GOT3 (cell line): ENCODE measurements around the gene YPEL1.

Experiments
- DNase-seq: peaks from one replicate; lab custom pipeline; 2025; ENCODE audit warnings: mixed read lengths; lab: John Stamatoyannopoulos, UW

The YPEL1 gene, protein sequence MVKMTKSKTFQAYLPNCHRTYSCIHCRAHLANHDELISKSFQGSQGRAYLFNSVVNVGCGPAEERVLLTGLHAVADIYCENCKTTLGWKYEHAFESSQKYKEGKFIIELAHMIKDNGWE

DNA sequence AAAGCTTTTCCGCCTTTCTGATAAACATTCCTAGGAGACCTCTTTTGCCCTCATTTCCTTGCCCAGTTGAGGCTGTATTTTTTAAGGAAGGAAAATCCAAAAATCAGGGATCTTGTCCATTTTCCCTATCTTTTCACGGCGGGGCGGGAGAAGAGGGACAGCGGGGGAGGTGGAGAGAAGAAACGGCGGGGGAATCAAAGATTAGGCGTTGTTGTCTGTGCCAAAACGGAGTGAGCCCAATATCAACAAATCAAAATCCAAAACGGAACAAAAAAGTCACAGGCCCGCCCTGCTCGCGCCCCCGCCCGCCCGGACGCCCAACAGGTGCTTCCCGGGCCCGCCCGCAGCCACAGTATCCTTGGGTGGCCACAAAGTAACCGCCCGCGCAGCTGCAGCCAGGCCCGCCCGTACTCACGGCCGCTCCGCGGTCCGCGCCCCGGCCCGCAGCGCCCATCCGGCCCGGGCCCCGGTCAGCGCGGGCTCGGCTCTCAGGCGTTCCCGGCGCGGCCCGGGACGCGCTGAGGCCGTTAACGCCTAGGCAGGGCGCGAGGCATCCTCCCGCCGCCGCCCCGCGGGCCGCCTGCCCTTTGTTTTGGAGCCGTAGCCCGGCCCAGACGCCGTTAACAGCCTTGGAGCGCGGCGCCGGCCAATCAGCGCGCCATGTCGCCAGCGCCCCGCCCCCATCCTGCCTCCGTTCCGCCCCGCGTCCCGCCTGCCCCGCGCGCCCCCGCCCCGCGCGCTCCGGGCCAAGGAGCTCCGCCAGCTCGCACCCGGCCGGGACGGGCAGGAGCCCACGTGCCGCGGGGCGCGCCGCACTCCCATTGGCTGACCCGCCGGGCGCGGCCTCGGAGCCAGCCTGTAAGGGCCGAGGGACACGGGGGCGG lies at the start of gene YPEL1:
YPEL1 (minus strand) TSS at position 595 of the 884 bp plus-strand sequence. CDS start 25,050 bp downstream, outside the sequence.
- peak; percentile 87 for DNase-seq

DNA sequence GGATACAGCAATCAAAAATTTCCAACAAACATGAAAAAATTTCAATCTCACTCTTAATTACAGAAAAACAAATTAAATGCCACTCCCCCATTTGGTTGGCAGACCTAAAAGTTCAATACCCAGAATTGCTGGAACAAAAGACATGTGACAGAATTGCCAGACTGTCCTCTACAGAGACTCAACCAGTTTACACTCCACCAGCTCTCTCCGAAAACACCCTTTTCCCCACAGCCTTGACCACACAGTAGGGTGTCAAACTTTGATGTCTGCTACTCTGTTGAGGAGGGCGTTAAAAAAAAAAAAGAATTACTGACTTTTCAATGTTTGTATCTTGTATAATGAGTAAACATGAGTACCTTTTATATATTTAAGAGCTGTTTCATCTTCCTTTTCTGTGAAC lies 44.7 kb upstream of the YPEL1 start:
- DNase-seq, result no peak

DNA sequence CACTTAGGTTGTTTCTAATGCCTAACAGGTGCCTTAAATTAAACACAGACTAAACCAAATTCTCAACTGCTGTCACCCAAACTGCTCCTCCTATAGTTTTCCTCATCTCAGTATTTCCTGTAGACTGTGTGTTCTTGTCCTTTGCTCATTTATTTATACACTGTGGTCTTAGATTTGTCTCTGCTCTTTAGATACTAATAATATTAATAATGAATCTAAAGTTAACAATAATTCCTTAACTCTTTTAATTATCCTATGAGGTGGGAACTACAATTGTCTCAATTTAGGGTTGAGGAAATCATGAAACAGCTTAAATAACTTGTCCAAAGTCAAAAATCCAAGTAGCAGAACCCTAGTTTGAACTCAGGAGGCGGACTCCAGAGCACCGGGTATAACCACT lies 43.9 kb upstream of the YPEL1 start:
- no peak for DNase-seq

DNA sequence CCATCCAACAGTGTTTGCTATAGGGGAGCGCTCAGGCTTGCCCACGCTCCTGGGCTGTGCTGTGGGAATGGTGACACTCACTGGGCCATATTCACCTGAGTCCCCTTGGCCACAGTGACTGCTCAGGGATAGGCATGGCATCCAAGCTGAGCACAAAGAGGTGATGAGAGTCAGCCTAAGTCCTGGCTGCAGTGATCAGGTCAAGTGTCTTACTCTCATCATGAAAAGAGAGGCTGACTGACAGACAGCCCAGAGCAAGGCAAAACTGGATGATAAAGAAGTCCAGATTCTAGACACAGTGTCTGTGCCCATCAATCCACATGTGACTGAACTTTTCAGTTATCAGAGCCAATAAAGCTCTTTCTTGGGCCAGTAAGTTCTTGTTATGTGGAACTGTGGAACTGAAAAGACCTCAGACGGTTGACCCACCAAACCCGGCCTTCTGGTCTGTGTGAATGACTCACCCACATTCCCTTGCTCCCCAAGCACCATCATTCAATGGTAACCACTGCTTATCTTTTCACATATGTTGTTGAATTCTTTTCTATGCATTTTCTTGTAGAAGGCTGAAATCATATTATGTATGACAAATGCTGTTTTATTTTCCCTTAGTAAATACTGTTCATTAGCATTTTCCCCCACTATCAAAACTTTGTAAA lies 43.2 kb upstream of the YPEL1 start:
- DNase-seq, result no peak

DNA sequence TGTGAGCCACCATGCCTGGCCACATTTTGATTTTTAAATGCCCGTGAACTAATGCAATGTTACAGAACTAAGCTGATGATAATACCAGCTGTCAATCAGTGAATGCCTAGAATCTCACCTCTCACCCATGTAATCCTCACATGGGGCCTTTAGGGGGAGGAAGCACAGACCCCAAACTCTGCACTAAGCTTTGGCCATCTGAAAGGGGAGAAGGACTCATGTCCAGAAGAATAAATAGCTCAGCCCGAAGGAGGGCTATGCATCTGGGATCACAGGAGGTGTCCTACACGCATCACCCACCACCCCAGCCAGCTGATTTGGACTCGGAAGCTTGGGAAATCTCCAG lies 36.0 kb upstream of the YPEL1 start:
- no peak for DNase-seq

DNA sequence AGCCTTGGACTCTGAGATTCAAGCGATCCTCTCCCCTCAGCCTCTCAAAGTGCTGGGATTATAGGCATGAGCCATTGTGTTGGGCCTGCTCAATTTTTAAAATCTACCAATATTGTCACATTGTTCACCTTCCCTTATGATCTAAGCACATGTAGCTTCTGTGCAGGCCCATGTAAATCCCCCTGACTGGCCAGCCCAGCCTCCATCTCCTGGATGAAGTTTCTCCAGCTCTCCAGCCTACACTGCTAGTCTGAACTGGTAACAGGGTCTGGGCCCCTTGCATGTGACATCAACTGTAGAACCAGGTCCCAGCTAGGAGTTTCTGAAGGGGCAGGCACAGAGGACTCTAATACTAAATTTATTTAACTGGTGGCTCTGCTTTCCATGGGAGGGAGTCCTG lies 32.8 kb upstream of the YPEL1 start:
- no peak for DNase-seq

DNA sequence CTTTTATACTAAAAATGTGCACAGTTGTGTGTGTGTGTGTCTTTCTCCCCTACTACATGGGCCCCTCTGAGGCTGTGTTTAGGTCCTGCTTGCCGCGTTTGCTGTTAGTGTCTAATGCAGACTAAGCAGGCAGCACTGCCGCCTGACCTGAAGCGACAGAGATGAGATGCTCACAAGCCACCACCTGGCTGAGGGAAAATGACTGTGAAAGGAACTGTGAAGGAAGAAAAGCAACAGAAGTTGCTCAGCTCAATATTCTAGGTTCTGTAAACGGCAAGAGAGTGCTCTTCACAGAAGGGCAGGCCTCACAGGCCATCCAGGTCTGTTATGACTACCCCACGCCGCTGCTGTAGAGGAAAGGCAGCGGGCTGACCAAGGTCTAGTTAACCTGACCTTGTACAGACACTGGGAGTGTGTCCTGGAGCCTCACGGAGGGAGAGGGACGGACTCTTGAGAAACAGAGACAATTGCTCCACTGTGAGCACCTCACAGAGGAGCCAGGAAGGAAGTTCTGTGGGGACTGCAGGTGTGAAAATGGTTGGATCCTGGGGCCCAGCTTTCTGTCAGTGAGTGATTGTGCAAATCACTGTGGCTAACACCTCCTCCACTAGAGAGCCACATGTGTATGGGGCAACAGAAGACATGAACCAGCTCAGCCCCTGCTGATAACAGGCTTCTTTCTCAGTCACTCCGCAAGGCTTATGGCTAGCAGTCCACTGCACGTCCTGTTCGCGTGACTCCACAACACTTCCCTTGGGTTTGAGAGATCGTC lies 31.3 kb upstream of the YPEL1 start:
- no peak for DNase-seq

DNA sequence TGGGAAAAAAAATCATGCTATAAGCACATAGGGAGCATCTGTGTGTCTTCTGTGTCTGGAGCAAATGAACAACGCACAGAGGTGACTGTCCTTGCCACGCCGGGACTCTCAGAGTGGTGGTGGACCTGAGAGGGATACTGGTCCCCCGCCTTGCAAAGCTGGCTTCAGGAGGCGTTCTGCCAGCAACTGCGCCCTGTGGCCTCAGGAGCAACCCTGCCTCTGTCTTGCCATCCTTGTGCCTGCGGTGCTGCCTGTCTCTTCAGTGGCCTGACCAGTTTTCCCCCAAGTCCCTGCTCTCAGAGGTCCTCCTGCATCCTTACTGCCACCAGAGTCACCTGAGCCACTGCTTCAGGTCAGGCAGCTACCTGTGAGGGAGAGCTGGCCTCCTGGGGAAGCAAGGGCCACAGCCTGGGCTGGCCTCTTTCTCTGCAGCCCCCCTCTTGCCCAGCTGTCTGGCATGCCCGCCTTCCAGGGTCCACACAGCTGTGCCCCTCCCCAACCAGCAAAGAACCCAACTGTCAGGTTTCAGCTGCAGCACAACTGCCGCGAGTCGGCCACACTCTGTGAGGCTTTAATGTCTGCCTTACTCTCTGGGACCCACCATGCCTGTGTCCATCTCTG lies 30.4 kb upstream of the YPEL1 start:
- no peak for DNase-seq

DNA sequence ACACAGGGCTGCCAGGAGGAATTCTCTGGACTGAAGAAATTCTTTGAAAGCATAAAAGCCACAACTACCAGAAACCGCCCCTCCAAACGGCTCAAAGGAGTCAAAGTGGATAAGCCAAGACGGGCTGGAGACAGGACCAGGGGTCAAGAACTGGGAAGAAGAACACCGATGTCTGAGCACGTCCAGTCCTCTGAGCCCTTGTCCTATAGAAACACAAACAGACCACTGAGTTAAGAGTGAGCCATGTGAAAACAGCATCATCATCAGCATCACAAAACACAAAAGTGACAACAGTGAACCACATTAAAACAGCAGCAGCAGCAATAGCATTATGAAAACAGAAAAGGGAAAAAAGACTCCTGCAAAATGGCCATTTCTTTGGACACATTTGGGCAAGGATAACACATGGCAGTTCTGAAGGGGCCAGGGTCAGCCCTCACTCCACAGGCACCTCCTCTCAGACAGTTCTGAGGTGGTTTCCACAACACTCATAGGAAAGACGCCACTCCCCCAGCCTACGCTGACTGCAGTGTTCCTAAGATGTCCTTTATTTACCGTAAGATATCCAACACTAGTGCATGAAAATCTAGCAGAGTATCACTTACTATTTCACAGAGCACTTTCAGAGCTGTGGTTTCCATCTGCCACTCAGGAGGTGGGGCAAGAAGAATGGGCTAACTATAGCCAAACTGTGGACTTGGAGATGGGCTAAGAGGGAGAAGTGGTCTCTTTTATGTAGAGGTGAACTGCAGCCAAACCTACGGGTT lies 28.6 kb upstream of the YPEL1 start:
- DNase-seq, result no peak

DNA sequence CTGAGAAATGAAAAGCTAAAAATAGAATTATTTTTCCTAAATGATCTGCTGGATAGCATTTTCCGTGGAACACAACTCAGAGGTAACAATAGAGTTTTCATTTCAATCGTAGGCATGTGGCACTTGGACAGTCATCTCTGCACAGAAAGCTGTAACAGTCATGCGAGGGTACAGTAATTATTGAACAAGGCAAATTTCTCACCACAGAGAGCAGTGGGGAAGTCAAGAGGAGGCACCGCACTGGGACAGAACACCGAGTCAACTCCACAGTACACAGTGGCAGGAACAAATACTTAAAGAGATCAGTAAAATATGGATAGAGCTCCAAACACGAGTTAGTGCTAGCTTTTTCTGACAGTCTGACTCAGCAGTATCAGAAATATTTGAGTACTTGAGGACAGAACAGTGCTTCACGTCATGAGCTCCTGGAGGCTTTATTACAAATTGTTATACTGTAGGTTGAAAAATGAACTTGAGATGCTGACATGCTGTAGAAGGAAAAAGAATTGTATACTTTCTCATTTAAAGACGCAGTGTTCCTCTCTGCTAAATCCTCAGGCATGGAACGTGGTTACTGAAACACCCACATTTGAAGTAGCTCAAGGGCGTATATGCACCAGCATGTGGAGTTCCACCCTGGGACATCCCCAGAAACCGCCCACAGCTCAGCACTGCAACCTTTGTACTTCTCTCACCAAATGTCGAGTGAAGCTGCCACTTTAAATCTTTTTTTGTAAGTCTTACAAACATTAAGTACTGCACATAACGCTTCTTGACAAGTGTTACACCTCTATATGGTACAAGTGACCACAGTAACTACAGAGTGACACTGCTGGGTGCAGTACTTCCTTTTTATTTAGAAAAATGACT lies 27.4 kb upstream of the YPEL1 start:
- no peak for DNase-seq

DNA sequence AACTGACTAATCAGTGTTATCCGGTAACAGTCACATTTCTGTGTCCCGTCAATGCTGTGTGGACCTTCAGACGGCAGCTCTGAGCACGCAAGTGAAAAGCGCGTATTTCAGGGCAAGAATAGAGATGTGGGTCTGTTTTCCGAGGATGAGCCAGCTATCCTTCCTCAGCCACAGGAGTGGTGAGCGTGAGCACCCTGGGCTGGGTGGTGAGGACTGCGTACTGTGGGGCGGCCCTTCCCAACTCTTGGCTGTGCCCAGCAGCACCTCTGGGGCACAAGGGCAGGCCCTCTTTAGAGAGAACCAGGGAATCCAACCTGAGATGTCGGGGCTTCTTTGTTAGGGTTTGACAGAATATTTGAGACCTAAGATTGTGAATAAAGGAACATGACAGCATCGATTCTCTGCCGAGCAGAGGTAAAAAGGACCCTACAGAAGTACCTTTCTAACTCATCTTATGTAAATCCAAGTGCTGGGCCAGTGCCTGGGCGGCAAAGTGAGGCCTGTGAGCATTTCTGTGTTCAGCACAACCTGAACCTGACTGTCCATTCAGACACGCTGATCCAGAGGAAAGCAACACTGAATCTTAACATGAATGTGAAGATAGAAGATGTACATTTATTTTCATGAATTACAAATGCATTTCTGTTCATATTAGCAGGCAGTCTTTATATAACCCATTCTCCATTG lies 26.5 kb upstream of the YPEL1 start:
- DNase-seq, result no peak

DNA sequence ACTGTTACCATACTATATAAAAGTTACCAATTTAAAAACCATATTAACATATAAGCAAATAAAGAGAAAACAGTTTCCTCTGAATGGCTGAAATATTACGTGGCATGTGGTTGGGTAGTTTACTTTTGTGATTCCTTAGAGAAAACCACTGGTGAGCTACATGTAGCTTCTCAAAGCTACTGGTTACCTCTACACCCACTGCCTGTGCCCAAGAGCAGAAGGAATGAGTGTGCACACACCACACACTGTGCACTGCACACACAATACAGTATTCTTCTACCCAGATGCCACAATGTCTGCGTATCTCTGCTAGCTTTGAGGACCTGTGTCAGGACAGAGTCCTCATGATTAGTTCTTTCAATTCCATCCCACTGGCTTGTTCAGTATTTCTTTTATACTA lies 25.5 kb upstream of the YPEL1 start:
- DNase-seq, result no peak

DNA sequence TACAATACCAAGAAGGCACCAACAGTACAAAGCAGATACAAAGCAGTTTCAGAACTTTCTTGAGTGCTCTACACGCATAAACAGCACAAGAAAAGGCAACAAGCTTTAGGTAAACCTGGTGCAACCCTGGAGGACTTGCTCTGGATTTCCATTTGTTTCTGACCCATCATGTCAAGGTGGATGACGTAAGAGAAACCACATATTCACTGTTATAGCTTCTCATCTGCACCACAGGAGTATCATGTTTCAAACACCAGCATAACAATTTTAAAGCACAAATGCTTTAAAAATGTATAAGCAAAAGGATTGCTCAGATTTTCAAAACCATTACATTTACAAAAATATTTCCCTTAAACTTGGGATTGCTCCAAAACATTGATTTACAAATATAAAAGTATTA lies 25.0 kb upstream of the YPEL1 start:
- DNase-seq, result no peak

DNA sequence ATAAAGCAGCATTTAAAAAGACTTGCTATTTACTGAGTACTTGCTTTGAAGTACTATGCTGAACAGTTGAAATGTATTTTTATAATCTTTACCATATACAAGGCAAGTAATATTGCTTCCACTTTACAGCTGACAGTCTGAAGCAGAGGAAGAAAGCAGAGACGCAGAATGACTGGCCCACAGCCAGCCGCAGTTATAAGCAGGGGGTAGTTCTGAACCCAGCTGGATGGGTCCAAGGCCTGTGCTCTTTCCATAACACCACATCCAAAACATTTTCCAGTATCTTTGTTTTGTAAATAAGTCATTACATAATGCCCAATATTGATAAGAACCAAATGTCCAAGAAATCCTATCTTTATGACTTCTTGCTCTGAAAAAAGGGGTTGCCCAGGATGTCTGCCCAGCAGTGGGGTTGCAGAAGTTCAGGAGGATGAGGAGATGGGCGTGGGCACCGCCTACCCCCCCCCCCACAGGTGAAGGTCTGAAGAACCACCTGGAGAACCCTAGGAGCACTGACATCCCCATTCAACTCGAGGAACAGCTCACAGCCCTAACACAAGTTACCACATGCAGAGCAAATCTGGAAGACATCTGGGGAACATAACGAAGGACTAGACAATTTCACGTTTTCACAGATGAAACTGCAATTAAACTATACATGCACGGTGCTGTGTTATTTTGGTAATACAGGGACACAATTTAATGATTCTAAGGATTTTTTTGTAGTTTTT lies 24.2 kb upstream of the YPEL1 start:
- DNase-seq, result no peak

DNA sequence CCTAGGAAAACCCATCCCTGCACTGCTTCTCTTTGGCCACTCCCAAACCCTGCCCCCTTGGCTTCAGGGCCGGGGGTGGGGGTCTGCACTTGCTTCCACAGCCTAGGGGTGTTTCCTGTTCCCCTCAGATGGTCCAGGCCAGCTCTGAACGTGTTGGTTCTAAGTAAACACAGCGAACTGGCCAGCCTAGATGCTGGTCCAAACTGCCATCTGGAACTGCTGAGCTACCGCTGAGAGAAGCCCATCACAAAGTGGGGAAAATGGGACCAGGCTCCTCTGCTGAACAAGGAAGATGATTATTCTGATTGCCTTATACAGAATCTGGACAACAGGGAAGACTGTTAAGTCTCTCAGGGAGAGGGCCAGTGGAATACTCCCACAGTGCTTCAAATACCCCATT lies 23.5 kb upstream of the YPEL1 start:
- no peak for DNase-seq

DNA sequence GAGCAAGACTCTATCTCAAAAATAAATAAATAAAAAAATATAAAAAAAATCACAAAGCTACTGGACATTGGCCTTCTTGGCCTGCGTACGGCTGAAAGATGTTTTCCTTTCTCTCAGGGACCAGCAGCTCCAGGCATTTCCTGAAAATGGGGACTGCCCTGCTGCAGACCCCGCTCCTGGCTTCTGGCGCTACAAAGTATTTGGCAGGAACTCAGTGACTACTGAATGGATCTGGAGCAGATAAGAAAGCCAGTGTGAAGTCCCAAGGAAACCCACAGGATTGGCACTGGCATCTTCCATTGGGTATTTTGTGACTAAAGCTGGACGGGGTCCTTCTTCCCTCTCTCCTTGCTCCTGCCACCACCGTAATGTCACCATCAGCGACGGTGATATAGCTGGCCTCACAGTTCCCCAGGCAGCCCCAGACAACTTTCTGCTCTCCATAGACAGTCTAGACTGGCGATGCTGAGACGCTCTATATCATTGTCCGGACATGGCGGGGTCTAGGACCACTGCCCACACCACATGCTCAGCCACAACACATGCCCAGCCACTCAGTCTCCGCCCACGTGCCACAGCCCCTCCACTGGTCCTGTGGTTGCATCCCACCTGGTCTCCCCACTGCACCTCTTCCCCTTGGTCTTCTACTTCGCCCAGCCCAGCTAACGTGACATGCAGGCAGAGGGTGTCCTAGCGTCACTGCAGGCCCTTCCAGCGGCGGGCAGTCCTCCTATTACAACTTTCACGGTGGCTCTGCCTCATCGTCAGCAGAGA lies 22.7 kb upstream of the YPEL1 start:
- no peak for DNase-seq

DNA sequence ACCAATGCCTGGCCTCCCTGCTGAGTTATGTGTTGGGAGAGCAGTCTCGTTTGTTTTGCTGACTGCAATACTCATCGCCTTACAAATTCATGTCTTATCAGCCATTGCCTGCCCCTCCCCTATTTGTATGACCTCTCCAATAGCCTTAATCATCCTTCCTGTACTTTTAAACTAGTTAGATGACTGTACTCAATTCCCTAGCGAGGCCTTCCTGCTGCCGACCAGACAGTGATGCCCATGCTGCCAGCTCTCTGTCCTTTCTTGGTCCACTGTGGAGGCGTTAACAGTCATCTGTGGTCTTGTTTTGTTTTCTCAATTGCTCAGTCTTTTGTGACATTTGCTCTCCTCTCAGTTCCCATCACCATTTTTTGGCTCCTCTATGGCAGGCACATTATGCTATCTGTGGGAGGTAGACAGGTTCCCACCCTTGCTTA lies 20.3 kb upstream of the YPEL1 start:
- DNase-seq, result no peak

DNA sequence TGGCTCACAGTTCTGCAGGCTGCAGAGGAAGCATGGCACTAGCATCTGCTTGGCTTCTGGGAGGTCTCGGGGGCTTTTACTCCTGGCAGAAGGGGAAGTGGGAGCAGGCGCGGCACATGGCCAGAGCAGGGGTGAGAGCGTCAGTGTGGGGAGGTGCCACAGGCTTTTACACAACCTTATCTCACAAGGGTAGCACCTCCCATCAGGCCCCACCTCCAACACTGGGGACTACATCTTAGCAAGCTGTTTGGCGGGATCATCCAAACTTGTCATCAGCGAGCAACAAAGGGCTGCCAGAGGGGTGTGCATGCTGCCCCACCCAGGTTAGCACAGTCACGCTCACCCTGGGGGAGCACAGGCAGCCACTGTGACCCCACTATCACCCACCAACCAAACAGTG lies 18.9 kb upstream of the YPEL1 start:
- no peak for DNase-seq
